Tibial artery (tissue), 4 donors: Measurements from ENCODE around the gene GTPBP6.
"Not testable (repeated sequence)": the region's sequence is repeated elsewhere in the genome, so short reads cannot be mapped to it uniquely, and the experiment has no call there.

Source experiments
- DNase-seq, 2 donors: peaks; one replicate each; pipeline ENCODE4 v3.0.0-alpha.2; 2019
- H3K27ac ChIP-seq, 2 donors: fragments of 200-600 bp; sonication (generic) in 1 of 2; 1 replicate in 1 of 2; 2 replicates in 1 of 2; pipeline ENCODE4 v1.5.1; 2018 to 2019; ENCODE audit warnings: mild to moderate bottlenecking in 1 of 2
- H3K27me3 ChIP-seq, 2 donors: fragments of 200-600 bp; sonication (generic) in 1 of 2; one replicate each; pipeline versions ENCODE4 v1.5.1 to v1.6.0; 2016 to 2019
- H3K36me3 ChIP-seq, 3 donors: fragments of 200-600 bp; sonication (generic) in 2 of 3; one replicate each; pipeline ENCODE4 v1.5.1; 2016 to 2019; ENCODE audit warnings: mild to moderate bottlenecking in 2 of 3
- H3K4me1 ChIP-seq, 4 donors: fragments of 200-600 bp; sonication (generic) in 2 of 4; 1 replicate in 3 of 4; 2 replicates in 1 of 4; pipeline ENCODE4 v1.5.1; 2016 to 2019
- H3K4me3 ChIP-seq, 2 donors: fragments of 200-600 bp; sonication (generic) in 1 of 2; 1 replicate in 1 of 2; 2 replicates in 1 of 2; pipeline ENCODE4 v1.5.1; 2018 to 2019; ENCODE audit warnings: mild to moderate bottlenecking in 2 of 2
- H3K9me3 ChIP-seq, 3 donors: fragments of 200-600 bp; sonication (generic) in 1 of 3; one replicate each; pipeline ENCODE4 v1.5.1; 2016 to 2019
- CTCF ChIP-seq, 2 experiments: fragments of 200-600 bp in 1 of 2; fragments of 450-650 bp in 1 of 2; IDR thresholded peaks; one replicate each; pipeline ENCODE4 v1.5.1; 2017 to 2019; ENCODE audit warnings: antibody characterized with exemption in 2 of 2, mild to moderate bottlenecking in 1 of 2, moderate library complexity in 1 of 2
- intact Hi-C: fragments of 100-400 bp; cut with DNase I; formaldehyde crosslinking; loops from one replicate; pipeline ENCODE4 v1.15.0; 2023; ENCODE audit warnings: low total_unique reads

Gene GTPBP6

GRCh38 chrX:352582-353314 is 34.2 kb upstream of the GTPBP6 start:
- peak in 1 of 2 donors; percentile 59 for DNase-seq

GRCh38 chrX:352181-352580 is 33.6 kb upstream of the GTPBP6 start:
- Histone ChIP-seq H3K9me3 (no peaks in the 10 kb centered on the region), H3K27ac (no peak overlapping the region), H3K4me1 (no peaks in the 10 kb centered on the region), H3K36me3 (peaks cover 0 to 8% (median 0%) of the 10 kb centered on the region in 3 donors), H3K4me3 (no peak overlapping the region), H3K27me3 (no peaks in the 10 kb centered on the region)
- DNase-seq: peak in 1 of 2 donors; percentile 47
- no peak for TF ChIP-seq CTCF (IDR thresholded peaks at IDR 0.05)
- intact Hi-C loops: no loop called here

More at GRCh38 chrX:352582-353314, 34.2 kb upstream of the GTPBP6 start:
- Histone ChIP-seq H3K4me1 (no peaks in the 10 kb centered on the region), H3K9me3 (no peaks in the 10 kb centered on the region), H3K27me3 (no peaks in the 10 kb centered on the region), H3K36me3 (peaks cover 0 to 8% (median 0%) of the 10 kb centered on the region in 3 donors), H3K27ac (no peak overlapping the region), H3K4me3 (no peak overlapping the region)
- TF ChIP-seq CTCF (IDR thresholded peaks at IDR 0.05): no peak
- intact Hi-C loops: no loop called here

GRCh38 chrX:351736-352135 is 33.1 kb upstream of the GTPBP6 start:
- H3K4me1 ChIP-seq: no peaks in the 10 kb centered on the region
- H3K36me3 ChIP-seq: peaks cover 0 to 12% (median 0%) of the 10 kb centered on the region in 3 donors
- intact Hi-C loops: no loop called here
- TF ChIP-seq CTCF (IDR thresholded peaks at IDR 0.05): no peak
- H3K9me3 ChIP-seq: no peaks in the 10 kb centered on the region
- no peak overlapping the region for H3K4me3 ChIP-seq
- H3K27ac ChIP-seq: no peak overlapping the region
- peak in 1 of 2 donors; percentile 42 for DNase-seq
- no peaks in the 10 kb centered on the region for H3K27me3 ChIP-seq

GRCh38 chrX:351324-351641 is 32.7 kb upstream of the GTPBP6 start:
- H3K36me3 ChIP-seq: peaks cover 0 to 17% (median 3%) of the 10 kb centered on the region in 3 donors
- not testable (repeated sequence) for H3K27ac ChIP-seq

GRCh38 chrX:350534-351323 is 32.1 kb upstream of the GTPBP6 start:
- TF ChIP-seq CTCF (IDR thresholded peaks at IDR 0.05): no peak
- intact Hi-C loops: no loop called here
- Histone ChIP-seq H3K36me3 (peaks cover 0 to 15% (median 5%) of the 10 kb centered on the region in 3 donors), H3K27me3 (no peaks in the 10 kb centered on the region), H3K9me3 (no peaks in the 10 kb centered on the region), H3K27ac (no peak overlapping the region), H3K4me3 (no peak overlapping the region), H3K4me1 (no peaks in the 10 kb centered on the region)
- DNase-seq: no peak

More at GRCh38 chrX:351324-351641, 32.7 kb upstream of the GTPBP6 start:
- DNase-seq, H3K9me3 ChIP-seq, intact Hi-C loops, H3K4me3 ChIP-seq, H3K4me1 ChIP-seq, H3K27me3 ChIP-seq: not testable (repeated sequence)

GRCh38 chrX:350148-350533 is 31.5 kb upstream of the GTPBP6 start:
- intact Hi-C loops: no loop called here
- Histone ChIP-seq H3K4me1 (no peaks in the 10 kb centered on the region), H3K27me3 (no peaks in the 10 kb centered on the region), H3K9me3 (no peaks in the 10 kb centered on the region), H3K4me3 (no peak overlapping the region), H3K27ac (no peak overlapping the region), H3K36me3 (peaks cover 2 to 16% (median 8%) of the 10 kb centered on the region in 3 donors)
- DNase-seq: no peak
- TF ChIP-seq CTCF (IDR thresholded peaks at IDR 0.05): no peak
